BE2C (cell line): ENCODE measurements around the gene TELO2.

Experiments used
- DNase-seq: peaks from one replicate; pipeline ENCODE4 v3.0.0-alpha.2; 2020
- H3K27me3 ChIP-seq: fragments of 250-450 bp; sonication (Bioruptor Pico); 2 replicates; pipeline ENCODE4 v1.5.1; 2020; ENCODE audit warnings: mild to moderate bottlenecking
- H3K36me3 ChIP-seq: fragments of 250-450 bp; sonication (Bioruptor Pico); 2 replicates; pipeline ENCODE4 v1.5.1; 2020; ENCODE audit warnings: mild to moderate bottlenecking
- H3K4me1 ChIP-seq: fragments of 250-450 bp; sonication (Bioruptor Pico); 2 replicates; pipeline ENCODE4 v1.5.1; 2020
- H3K4me3 ChIP-seq: 2 replicates; pipeline ENCODE4 v1.5.1; 2011; ENCODE audit warnings: low read depth, low read length
- H3K9me3 ChIP-seq: fragments of 250-450 bp; sonication (Bioruptor Pico); 2 replicates; pipeline ENCODE4 v1.5.1; 2020
- TF ChIP-seq, protein P1 (sequence below): IDR thresholded peaks from 2 replicates; pipeline ENCODE4 v1.5.1; 2012; ENCODE audit warnings: mild to moderate bottlenecking, low read depth, low read length

Gene TELO2

DNA sequence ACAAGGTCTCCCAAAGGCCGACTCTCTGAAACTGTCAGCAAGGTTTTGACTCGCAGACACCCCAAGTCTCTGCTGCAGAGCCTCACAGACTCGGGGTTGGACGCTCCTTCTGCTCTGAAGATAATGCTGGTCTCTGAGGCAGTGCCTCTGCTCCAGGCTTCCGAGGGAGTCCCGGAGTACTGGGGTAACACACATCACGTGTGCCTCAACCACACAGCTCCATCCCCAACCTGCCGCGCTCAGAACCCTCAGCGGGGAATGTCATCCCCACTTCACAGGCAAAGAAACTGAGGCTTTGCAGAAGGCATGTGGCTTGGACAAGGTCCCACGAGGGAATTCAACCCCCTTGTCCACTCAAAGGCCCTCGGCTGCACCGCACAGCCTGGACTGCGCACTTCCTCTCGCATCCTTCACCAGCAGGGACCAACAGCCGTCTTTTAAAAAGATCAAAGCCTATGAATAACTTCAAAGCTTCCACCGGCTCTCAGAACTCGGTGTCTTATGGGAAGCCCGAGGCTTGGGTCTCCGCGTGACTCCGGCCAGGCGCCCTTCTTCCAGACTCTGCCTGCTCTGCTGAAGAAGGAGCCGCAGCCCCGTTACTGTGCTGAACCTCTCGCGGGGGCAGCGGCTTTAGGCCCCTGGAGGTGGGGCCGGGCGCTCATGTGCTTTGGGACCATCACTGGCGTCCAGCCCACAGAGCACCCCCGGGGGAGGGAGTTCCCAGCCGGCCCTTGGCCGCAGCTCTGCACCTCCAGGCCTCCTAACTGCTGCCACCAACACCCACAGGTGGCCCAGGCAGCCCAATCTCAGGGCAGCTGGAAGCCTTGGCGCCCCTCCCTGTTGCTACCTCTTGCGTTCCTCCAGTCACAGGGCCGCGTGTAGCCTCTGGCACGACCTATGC, 42.5 kb downstream of the TELO2 start:
- no peaks in the 10 kb centered on the region for H3K9me3 ChIP-seq
- H3K36me3 ChIP-seq: peaks cover 3% of the 10 kb centered on the region
- TF ChIP-seq, protein P1, sequence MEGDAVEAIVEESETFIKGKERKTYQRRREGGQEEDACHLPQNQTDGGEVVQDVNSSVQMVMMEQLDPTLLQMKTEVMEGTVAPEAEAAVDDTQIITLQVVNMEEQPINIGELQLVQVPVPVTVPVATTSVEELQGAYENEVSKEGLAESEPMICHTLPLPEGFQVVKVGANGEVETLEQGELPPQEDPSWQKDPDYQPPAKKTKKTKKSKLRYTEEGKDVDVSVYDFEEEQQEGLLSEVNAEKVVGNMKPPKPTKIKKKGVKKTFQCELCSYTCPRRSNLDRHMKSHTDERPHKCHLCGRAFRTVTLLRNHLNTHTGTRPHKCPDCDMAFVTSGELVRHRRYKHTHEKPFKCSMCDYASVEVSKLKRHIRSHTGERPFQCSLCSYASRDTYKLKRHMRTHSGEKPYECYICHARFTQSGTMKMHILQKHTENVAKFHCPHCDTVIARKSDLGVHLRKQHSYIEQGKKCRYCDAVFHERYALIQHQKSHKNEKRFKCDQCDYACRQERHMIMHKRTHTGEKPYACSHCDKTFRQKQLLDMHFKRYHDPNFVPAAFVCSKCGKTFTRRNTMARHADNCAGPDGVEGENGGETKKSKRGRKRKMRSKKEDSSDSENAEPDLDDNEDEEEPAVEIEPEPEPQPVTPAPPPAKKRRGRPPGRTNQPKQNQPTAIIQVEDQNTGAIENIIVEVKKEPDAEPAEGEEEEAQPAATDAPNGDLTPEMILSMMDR: no peak
- H3K27me3 ChIP-seq: no peaks in the 10 kb centered on the region
- peaks cover 38% of the 10 kb centered on the region for H3K4me1 ChIP-seq
- peak overlapping the region; percentile 68 for H3K4me3 ChIP-seq
- peak; percentile 20 for DNase-seq

DNA sequence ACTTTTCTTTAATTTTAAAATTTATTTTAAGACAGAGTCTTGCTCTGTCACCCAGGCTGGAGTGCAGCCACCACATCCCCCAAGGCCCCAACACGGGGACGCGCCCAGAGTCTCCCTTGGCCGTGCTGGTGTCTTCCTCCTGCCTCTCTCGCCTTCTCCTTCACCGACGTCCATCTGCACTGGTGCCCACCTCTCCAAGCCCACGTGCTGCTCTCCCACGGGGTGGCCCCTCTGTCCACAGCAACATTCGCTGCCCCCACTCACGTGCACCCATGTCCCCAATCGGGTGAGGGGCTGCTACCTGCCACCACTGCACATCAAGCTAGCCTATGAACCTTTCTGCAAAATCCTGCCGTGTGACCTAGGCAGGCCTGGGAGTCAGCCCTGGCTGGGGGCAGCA, 43.4 kb downstream of the TELO2 start:
- H3K27me3 ChIP-seq: no peaks in the 10 kb centered on the region
- TF ChIP-seq, protein P1: no peak
- H3K36me3 ChIP-seq: peaks cover 3% of the 10 kb centered on the region
- H3K4me3 ChIP-seq: no peak overlapping the region
- H3K4me1 ChIP-seq: peaks cover 28% of the 10 kb centered on the region
- no peaks in the 10 kb centered on the region for H3K9me3 ChIP-seq
- peak; percentile 2 for DNase-seq

DNA sequence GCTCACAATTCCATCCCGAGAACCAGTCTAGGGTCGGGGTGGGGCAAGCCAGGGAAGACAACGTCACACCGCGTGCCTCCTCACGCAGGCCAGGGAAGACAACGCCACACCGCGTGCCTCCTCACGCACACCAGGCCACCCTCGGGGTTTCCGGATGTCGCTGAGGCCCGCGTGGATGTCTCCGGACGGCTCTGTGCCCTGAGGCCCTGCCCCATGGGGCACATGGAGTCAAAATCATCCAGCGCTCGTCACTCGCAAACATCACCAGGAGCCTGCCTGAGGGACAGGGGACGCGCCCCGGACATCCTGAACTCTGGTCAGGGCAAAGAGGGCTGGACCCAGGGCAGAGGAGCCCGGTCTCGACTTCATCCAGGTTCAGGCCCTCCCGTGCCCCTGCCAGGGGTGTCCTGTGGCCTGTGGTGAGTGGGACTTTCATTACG, 44.0 kb downstream of the TELO2 start:
- TF ChIP-seq, protein P1: no peak
- H3K4me3 ChIP-seq: no peak overlapping the region
- DNase-seq: peak; percentile 12
- H3K4me1 ChIP-seq: peaks cover 23% of the 10 kb centered on the region
- H3K9me3 ChIP-seq: no peaks in the 10 kb centered on the region
- peaks cover 3% of the 10 kb centered on the region for H3K36me3 ChIP-seq
- no peaks in the 10 kb centered on the region for H3K27me3 ChIP-seq

DNA sequence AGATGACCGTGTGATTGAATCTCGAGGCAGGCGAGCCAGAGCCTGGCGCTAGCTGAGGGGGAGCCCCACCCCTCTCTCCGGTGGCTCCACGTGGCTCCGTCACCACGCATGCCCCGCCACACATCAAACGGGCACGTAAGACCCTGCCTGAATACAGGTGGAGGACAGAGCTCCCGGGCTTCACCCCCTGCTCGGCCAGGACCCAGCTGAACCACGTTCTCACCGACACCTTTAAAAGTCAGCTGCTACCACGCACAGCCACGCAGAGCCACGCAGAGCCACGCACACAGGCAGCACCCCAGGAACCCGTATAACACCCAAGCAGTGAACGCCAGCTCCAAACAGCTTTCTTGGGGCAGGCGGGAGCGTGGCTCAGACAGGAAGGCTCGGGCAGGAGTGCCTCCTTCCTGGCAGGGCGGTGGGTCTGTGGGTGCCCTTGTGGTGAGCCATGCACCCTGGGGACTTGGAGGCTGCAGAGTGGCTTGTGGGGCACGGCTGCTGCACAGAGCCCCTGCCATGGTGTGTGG, 44.7 kb downstream of the TELO2 start:
- Histone ChIP-seq H3K36me3 (peaks cover 6% of the 10 kb centered on the region), H3K4me1 (peaks cover 16% of the 10 kb centered on the region), H3K4me3 (no peak overlapping the region), H3K27me3 (no peaks in the 10 kb centered on the region), H3K9me3 (no peaks in the 10 kb centered on the region)
- peak; percentile 3 for DNase-seq
- TF ChIP-seq, protein P1: no peak

DNA sequence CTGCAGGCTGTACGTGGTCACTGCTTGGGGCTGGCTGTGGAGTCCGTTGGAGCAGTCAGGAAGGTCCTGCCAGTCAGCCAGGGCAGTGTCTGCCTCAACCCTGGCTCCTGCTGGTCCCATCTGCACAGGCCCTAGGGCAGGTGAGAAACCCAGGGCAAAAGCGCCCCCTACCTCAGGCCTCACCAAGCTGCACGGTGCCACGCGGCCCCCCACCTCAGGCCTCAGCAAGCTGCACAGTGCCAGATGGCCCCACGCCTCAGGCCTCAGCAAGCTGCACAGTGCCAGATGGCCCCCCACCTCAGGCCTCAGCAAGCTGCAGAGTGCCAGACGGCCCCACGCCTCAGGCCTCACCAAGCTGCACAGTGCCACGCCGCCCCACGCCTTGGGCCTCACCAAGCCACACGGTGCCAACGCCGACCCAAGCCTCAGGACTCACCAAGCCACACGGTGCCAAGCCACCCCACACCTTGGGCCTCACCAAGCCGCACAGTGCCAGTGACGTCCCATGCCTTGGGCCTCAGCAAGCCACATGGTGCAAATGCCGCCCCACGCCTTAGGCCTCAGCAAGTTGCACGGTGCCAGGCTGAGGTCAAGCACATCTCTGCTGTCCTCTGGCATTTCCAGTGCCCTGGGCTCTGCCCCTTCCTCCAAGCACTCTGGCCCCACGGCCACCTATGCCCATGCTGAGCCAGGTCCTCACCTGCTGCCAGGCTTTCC, 45.8 kb downstream of the TELO2 start:
- H3K4me1 ChIP-seq: peaks cover 11% of the 10 kb centered on the region
- TF ChIP-seq, protein P1: peak; percentile 71
- H3K9me3 ChIP-seq: no peaks in the 10 kb centered on the region
- H3K27me3 ChIP-seq: no peaks in the 10 kb centered on the region
- peaks cover 6% of the 10 kb centered on the region for H3K36me3 ChIP-seq
- DNase-seq: peak; percentile 94
- no peak overlapping the region for H3K4me3 ChIP-seq
